Thyroid gland (tissue), 4 donors: ENCODE results near the gene ARL15. TPM values are rescaled to one million over a fixed set of nuclear protein-coding genes. Genes with fewer than 3 reads are reported as not detected.

Source experiments
- DNase-seq, 2 donors: peaks; one replicate each; pipeline ENCODE4 v3.0.0-alpha.2; 2019
- H3K27ac ChIP-seq, 3 donors: fragments of 200-600 bp; sonication (generic); 1 replicate in 2 of 3; 2 replicates in 1 of 3; pipeline ENCODE4 v1.5.1; 2016 to 2019; ENCODE audit warnings: mild to moderate bottlenecking in 1 of 3, moderate library complexity in 1 of 3
- H3K27me3 ChIP-seq: fragments of 200-600 bp; sonication (generic); one replicate; pipeline ENCODE4 v1.5.1; 2019
- H3K36me3 ChIP-seq, 2 donors: fragments of 200-600 bp; sonication (generic); one replicate each; pipeline ENCODE4 v1.5.1; 2016 to 2019
- H3K4me1 ChIP-seq, 2 donors: fragments of 200-600 bp; sonication (generic); one replicate each; pipeline ENCODE4 v1.5.1; 2017 to 2019
- H3K4me3 ChIP-seq, 3 donors: fragments of 200-600 bp; sonication (generic); replicated peaks in 1 of 3; 1 replicate in 2 of 3; 2 replicates in 1 of 3; pipeline ENCODE4 v1.5.1; 2016; ENCODE audit warnings: mild to moderate bottlenecking in 1 of 3
- H3K9me3 ChIP-seq: fragments of 200-600 bp; sonication (generic); one replicate; pipeline ENCODE4 v1.5.1; 2017
- CTCF ChIP-seq, 6 experiments: fragments of 200-600 bp in 3 of 6; fragments of 450-650 bp in 3 of 6; sonication (generic) in 3 of 6; IDR thresholded peaks; one replicate each; pipeline ENCODE4 v1.5.1; 2016 to 2019; ENCODE audit warnings: antibody characterized with exemption in 6 of 6, mild to moderate bottlenecking in 2 of 6, inconsistent platforms in 1 of 6, moderate library complexity in 1 of 6
- POLR2A ChIP-seq, 2 donors: fragments of 450-650 bp; IDR thresholded peaks; one replicate each; pipeline ENCODE4 v1.6.1; 2017; ENCODE audit warnings: antibody characterized with exemption in 2 of 2, mild to moderate bottlenecking in 2 of 2, moderate library complexity in 1 of 2
- WGBS, 2 donors: methylation state at CpG; one replicate each; pipeline ENCODE4 v1.1.5; 2017; 5-methylcytosine and 5-hydroxymethylcytosine counted together
- intact Hi-C: fragments of 100-400 bp; cut with DNase I; formaldehyde crosslinking; loops from one replicate; pipeline ENCODE4 v1.15.1; 2023
- total RNA-seq, 4 donors: library from RNA; depleted of rRNA; stranded (reverse); fragments of >200 nt; gene quantifications; one replicate each; pipeline ENCODE4 v1.2.3, GENCODE V29; 2016

ARL15 gene
- total RNA-seq, 4 donors from 2014 or later = 23.2 to 39.0 (median 29.5) TPM

- no peak overlapping the region for H3K27ac ChIP-seq
- no peak for DNase-seq
- 80 to 87% methylated on average over 5 of the region's 5 CpGs for WGBS, 2 donors
- no peaks in the 10 kb centered on the region for H3K9me3 ChIP-seq
- TF ChIP-seq POLR2A (IDR thresholded peaks at IDR 0.05) (no peak), CTCF (IDR thresholded peaks at IDR 0.05) (no peak)
- no peaks in the 10 kb centered on the region for H3K4me1 ChIP-seq
- no peak overlapping the region for H3K4me3 ChIP-seq
- H3K27me3 ChIP-seq = no peaks in the 10 kb centered on the region
- H3K36me3 ChIP-seq = no peaks in the 10 kb centered on the region
- intact Hi-C loops = no loop called here
Measured at GRCh38 chr5:54136516-54137440, 173.6 kb downstream of the ARL15 start.

DNA sequence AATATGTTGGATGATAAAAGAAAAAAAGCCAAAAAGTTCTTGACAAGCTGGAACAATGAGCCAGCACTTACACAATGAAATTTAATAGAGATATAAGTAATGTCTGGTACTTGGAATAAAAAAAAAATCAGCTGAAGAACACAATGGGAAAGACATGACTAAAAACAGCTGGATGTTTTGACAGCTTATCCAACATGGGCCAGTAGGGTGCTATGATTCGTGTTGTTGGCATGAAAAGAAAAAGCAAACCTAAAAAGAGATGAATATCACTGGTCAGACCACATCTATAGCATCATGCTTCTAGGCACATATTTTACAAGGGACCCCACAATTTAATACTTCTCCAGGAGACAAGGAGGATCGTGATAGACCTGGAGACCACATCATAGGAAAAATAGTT, 175.3 kb downstream of the ARL15 start:
- TF ChIP-seq CTCF (IDR thresholded peaks at IDR 0.05) = no peak
- no peak for TF ChIP-seq POLR2A (IDR thresholded peaks at IDR 0.05)
- Histone ChIP-seq H3K4me1 (no peaks in the 10 kb centered on the region), H3K36me3 (no peaks in the 10 kb centered on the region), H3K9me3 (no peaks in the 10 kb centered on the region), H3K27me3 (no peaks in the 10 kb centered on the region), H3K4me3 (no peak overlapping the region), H3K27ac (no peak overlapping the region)
- WGBS, 2 donors = 81 to 83% methylated on average over 2 of the region's 2 CpGs
- no peak for DNase-seq
- intact Hi-C loops = no loop called here

DNA sequence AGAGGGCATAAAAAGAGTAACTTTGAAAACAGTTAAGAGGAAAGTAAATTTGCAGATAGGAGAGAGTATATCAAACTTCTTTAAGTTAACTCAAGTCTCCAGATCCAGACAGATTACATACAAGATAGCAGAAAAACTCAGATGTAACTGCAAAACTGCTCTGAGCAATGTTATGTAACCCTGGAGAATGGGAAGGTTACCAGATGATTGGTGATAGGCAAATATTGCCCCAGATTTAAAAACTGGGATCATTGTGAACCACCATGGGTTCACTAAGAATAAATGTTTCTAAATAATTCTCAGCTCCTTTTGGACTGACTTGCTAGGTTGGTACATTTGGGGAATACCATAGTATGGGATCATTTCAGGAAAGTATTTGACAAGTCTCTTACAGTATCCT, 176.5 kb downstream of the ARL15 start:
- H3K36me3 ChIP-seq = no peaks in the 10 kb centered on the region
- H3K27me3 ChIP-seq = no peaks in the 10 kb centered on the region
- DNase-seq = no peak

GRCh38 chr5:54120473-54120872, 189.9 kb downstream of the ARL15 start:
- Histone ChIP-seq H3K27me3 (no peaks in the 10 kb centered on the region), H3K4me3 (no peak overlapping the region), H3K9me3 (no peaks in the 10 kb centered on the region), H3K27ac (no peak overlapping the region), H3K36me3 (no peaks in the 10 kb centered on the region), H3K4me1 (no peaks in the 10 kb centered on the region)
- 84 to 92% methylated on average over 2 of the region's 2 CpGs for WGBS, 2 donors
- no peak for DNase-seq
- intact Hi-C loops = no loop called here
- TF ChIP-seq CTCF (IDR thresholded peaks at IDR 0.05) (no peak), POLR2A (IDR thresholded peaks at IDR 0.05) (no peak)

More for the DNA sequence above, 176.5 kb downstream of the ARL15 start:
- Histone ChIP-seq H3K4me1 (no peaks in the 10 kb centered on the region), H3K4me3 (no peak overlapping the region), H3K27ac (no peak overlapping the region), H3K9me3 (no peaks in the 10 kb centered on the region)
- TF ChIP-seq CTCF (IDR thresholded peaks at IDR 0.05) (no peak), POLR2A (IDR thresholded peaks at IDR 0.05) (no peak)
- intact Hi-C loops = no loop called here

DNA sequence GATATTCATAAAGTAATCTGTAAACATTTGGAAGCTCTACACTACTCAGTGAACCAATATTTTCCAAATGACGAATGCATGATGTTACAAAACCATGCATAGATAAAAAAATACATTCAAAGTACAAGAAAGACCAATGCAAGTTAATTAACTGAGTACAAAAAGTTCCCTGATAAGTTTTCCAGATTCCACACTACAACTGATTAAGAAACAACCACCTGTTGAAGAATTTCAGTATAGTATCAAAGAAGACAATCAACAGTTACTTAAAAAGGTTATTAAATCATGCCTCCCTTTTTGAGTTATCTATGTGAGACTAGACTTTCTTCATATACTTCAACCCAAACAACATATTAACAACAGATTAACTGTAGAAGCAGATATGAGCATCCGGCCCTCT, 192.4 kb downstream of the ARL15 start:
- H3K27me3 ChIP-seq = no peaks in the 10 kb centered on the region
- H3K4me3 ChIP-seq = no peak overlapping the region
- no peaks in the 10 kb centered on the region for H3K4me1 ChIP-seq
- 96% methylated on average over 2 of the region's 2 CpGs for WGBS, 2 donors
- H3K36me3 ChIP-seq = no peaks in the 10 kb centered on the region
- intact Hi-C loops = no loop called here
- no peak for DNase-seq
- no peaks in the 10 kb centered on the region for H3K9me3 ChIP-seq
- TF ChIP-seq POLR2A (IDR thresholded peaks at IDR 0.05) (no peak), CTCF (IDR thresholded peaks at IDR 0.05) (no peak)
- no peak overlapping the region for H3K27ac ChIP-seq
